ENCODE measurements around the gene ARPP19. TPM values are rescaled to one million over a fixed set of nuclear protein-coding genes. Genes with fewer than 3 reads are reported as not detected.

The ARPP19 gene
- total RNA-seq, 1 experiment from 2014 or later = 163 TPM

- Histone ChIP-seq H3K36me3 (ENCODE audit: control insufficient read depth in 1 of 2, insufficient read depth in 2 of 2, low read length in 2 of 2) (no peaks in the 10 kb centered on the region), H3K9me3 (ENCODE audit: control insufficient read depth in 1 of 2, insufficient read depth in 1 of 2, low read depth in 1 of 2, low read length in 2 of 2) (no peaks in the 10 kb centered on the region), H3K4me3 (replicated peaks in 1 of 2; ENCODE audit: low read depth in 1 of 2, low read length in 2 of 2) (no peak overlapping the region), H3K4me2 (ENCODE audit: low read length) (no peak overlapping the region), H3K79me2 (ENCODE audit: insufficient read depth, low read length) (peaks cover 7% of the 10 kb centered on the region), H3K27me3 (ENCODE audit: insufficient read depth, low read length) (no peaks in the 10 kb centered on the region), H3K9me2 (ENCODE audit: insufficient read depth) (no peaks in the 10 kb centered on the region), H2AFZ (ENCODE audit: low read depth, low read length, poor library complexity, severe bottlenecking) (no peak overlapping the region), H3K4me1 (ENCODE audit: control insufficient read depth in 1 of 2, insufficient read depth in 2 of 2, low read length in 2 of 2) (peaks cover 0 to 15% of the 10 kb centered on the region in 2 experiments; a peak in 2 of 4 replicates), H3K27ac (ENCODE audit: low read depth, low read length) (no peak overlapping the region), H3K9ac (ENCODE audit: low read length) (no peak overlapping the region), H4K20me1 (ENCODE audit: insufficient read depth) (no peaks in the 10 kb centered on the region)
- no TSS peak for BruUV-seq (replicated peaks)
- DNase-seq (ENCODE audit: low read depth, low spot score) = no peak
- no peak for ATAC-seq
- TF ChIP-seq POLR2AphosphoS5 (IDR thresholded peaks at IDR 0.05; ENCODE audit: low read depth, low read length) = no peak
- no peak for TF ChIP-seq EZH2 (IDR thresholded peaks at IDR 0.05)
- TF ChIP-seq YY1 (IDR thresholded peaks at IDR 0.05; ENCODE audit: extremely low read depth, insufficient replicate concordance, low read depth, low read length) = no peak
- TF ChIP-seq MAX (IDR thresholded peaks at IDR 0.05) = no peak
- no peak for TF ChIP-seq JUND (IDR thresholded peaks at IDR 0.05)
- no peak for TF ChIP-seq ELF1 (IDR thresholded peaks at IDR 0.05; ENCODE audit: borderline replicate concordance, low read depth)
- ChIA-PET RAD21 (ENCODE audit: low non-redundant PET in 1 of 2, low total read pairs in 2 of 2, uncharacterized antibody in 2 of 2, unreplicated experiment in 2 of 2) (no interaction called here), POLR2A (no interaction called here), CTCF (no interaction called here)
- intact Hi-C loops (cut with micrococcal nuclease) = no loop called here
These were observed 45.2 kb downstream of the ARPP19 start for GRCh38 chr15:52523647-52524046.

- no peaks in the 10 kb centered on the region for H3K36me3 ChIP-seq (ENCODE audit: control insufficient read depth in 1 of 2, insufficient read depth in 2 of 2, low read length in 2 of 2)
- ChIA-PET CTCF (no interaction called here), RAD21 (ENCODE audit: low non-redundant PET in 1 of 2, low total read pairs in 2 of 2, uncharacterized antibody in 2 of 2, unreplicated experiment in 2 of 2) (no interaction called here), POLR2A (no interaction called here)
- H3K4me3 ChIP-seq (replicated peaks in 1 of 2; ENCODE audit: low read depth in 1 of 2, low read length in 2 of 2) = no peak overlapping the region
- intact Hi-C loops (cut with micrococcal nuclease) = no loop called here
- no peak overlapping the region for H3K4me2 ChIP-seq (ENCODE audit: low read length)
- no peak overlapping the region for H2AFZ ChIP-seq (ENCODE audit: low read depth, low read length, poor library complexity, severe bottlenecking)
- no peaks in the 10 kb centered on the region for H3K9me3 ChIP-seq (ENCODE audit: control insufficient read depth in 1 of 2, insufficient read depth in 1 of 2, low read depth in 1 of 2, low read length in 2 of 2)
- peaks cover 0 to 15% of the 10 kb centered on the region in 2 experiments; a peak in 2 of 4 replicates for H3K4me1 ChIP-seq (ENCODE audit: control insufficient read depth in 1 of 2, insufficient read depth in 2 of 2, low read length in 2 of 2)
- TF ChIP-seq ELF1 (IDR thresholded peaks at IDR 0.05; ENCODE audit: borderline replicate concordance, low read depth) (no peak), SRF (IDR thresholded peaks at IDR 0.05; ENCODE audit: low read depth) (no peak), EGR1 (IDR thresholded peaks at IDR 0.05; ENCODE audit: low read depth) (no peak), ZNF274 (IDR thresholded peaks at IDR 0.05; ENCODE audit: low read depth, low read length) (no peak), SP1 (IDR thresholded peaks at IDR 0.05; ENCODE audit: low read depth) (no peak), ATF3 (IDR thresholded peaks at IDR 0.05) (no peak), CBX3 (IDR thresholded peaks at IDR 0.05; ENCODE audit: low read depth) (no peak), EZH2 (IDR thresholded peaks at IDR 0.05) (no peak)
- peaks cover 7% of the 10 kb centered on the region for H3K79me2 ChIP-seq (ENCODE audit: insufficient read depth, low read length)
- no peak overlapping the region for H3K27ac ChIP-seq (ENCODE audit: low read depth, low read length)
- DNase-seq (ENCODE audit: low read depth, low spot score) = no peak
- no peaks in the 10 kb centered on the region for H3K9me2 ChIP-seq (ENCODE audit: insufficient read depth)
- no peak overlapping the region for H3K9ac ChIP-seq (ENCODE audit: low read length)
- no peak for ATAC-seq
- H3K27me3 ChIP-seq (ENCODE audit: insufficient read depth, low read length) = no peaks in the 10 kb centered on the region
- no peaks in the 10 kb centered on the region for H4K20me1 ChIP-seq (ENCODE audit: insufficient read depth)
- no TSS peak for BruUV-seq (replicated peaks)
These were observed 45.6 kb downstream of the ARPP19 start for GRCh38 chr15:52523192-52523591.

All from HCT116 (cell line).